Panc1 (cell line): Measurements from ENCODE around the gene GNG4. TPM values are rescaled to one million over a fixed set of nuclear protein-coding genes. Genes with fewer than 3 reads are reported as not detected.

ENCODE experiments used
- ATAC-seq: fragments of 200-7000 bp; cut with Tn5 transposase; 2 replicates; pipeline ENCODE4 v1.9.1; 2020; ENCODE audit warnings: mild to moderate bottlenecking, moderate library complexity
- BruUV-seq: library from RNA; stranded (reverse); fragments of 400-500 nt; replicated peaks from 2 replicates; lab custom pipeline; 2021; lab: Mats Ljungman, UMichigan
- CTCF ChIA-PET: fragments of 300-600 bp; sonication (Branson Sonifier 250); formaldehyde crosslinking; loops from one replicate; lab custom pipeline; 2022; ENCODE audit warnings: antibody characterized with exemption; lab: Charles Lee
- POLR2A ChIA-PET: fragments of 300-600 bp; sonication (Branson Sonifier 250); formaldehyde crosslinking; loops from one replicate; lab custom pipeline; 2022; ENCODE audit warnings: antibody characterized with exemption; lab: Charles Lee
- DNase-seq: peaks from one replicate; pipeline ENCODE4 v3.0.0-alpha.2; 2010; ENCODE audit warnings: low read depth, low spot score
- H3K27ac ChIP-seq: 2 replicates; pipeline ENCODE4 v1.5.1; 2011; ENCODE audit warnings: mild to moderate bottlenecking, low read length, inconsistent platforms
- H3K27me3 ChIP-seq: fragments of 200-500 bp; sonication (Bioruptor generic); 2 replicates; pipeline ENCODE4 v1.6.0; 2014; ENCODE audit warnings: low read length, inconsistent platforms; ENCODE audit not compliant: control insufficient read depth, insufficient read depth
- H3K36me3 ChIP-seq: fragments of 200-500 bp; sonication (Bioruptor generic); 2 replicates; pipeline ENCODE4 v1.5.1; 2014; ENCODE audit warnings: inconsistent platforms, mild to moderate bottlenecking, low read length, moderate library complexity; ENCODE audit not compliant: control insufficient read depth, insufficient read depth
- H3K4me1 ChIP-seq: 2 replicates; pipeline ENCODE4 v1.5.1; 2011; ENCODE audit warnings: inconsistent platforms, mild to moderate bottlenecking, low read length, moderate library complexity; ENCODE audit not compliant: control insufficient read depth, insufficient read depth
- H3K4me3 ChIP-seq, 2 experiments: 2 replicates each; pipeline ENCODE4 v1.5.1; 2011 to 2012; ENCODE audit warnings: low read depth in 2 of 2, low read length in 2 of 2, mild to moderate bottlenecking in 2 of 2, inconsistent platforms in 1 of 2, moderate library complexity in 1 of 2
- H3K9me3 ChIP-seq: fragments of 200-500 bp; sonication (Bioruptor generic); 2 replicates; pipeline ENCODE4 v1.5.1; 2014; ENCODE audit warnings: low read depth, mild to moderate bottlenecking, inconsistent platforms, low read length, moderate library complexity; ENCODE audit not compliant: control insufficient read depth, insufficient read depth
- POLR2AphosphoS5 ChIP-seq: IDR thresholded peaks from 2 replicates; pipeline ENCODE4 v1.6.1; 2012; ENCODE audit warnings: mild to moderate bottlenecking, low read depth, low read length, moderate library complexity
- REST ChIP-seq, 2 experiments: IDR thresholded peaks; 2 replicates each; pipeline ENCODE4 v1.6.1; 2011 to 2012; ENCODE audit warnings: low read depth in 2 of 2, control low read depth in 1 of 2, low read length in 1 of 2, mild to moderate bottlenecking in 1 of 2, moderate library complexity in 1 of 2; ENCODE audit not compliant: insufficient read depth in 1 of 2
- SIN3A ChIP-seq: IDR thresholded peaks from 2 replicates; pipeline ENCODE4 v1.6.1; 2012; ENCODE audit warnings: low read depth, mild to moderate bottlenecking, low read length, moderate library complexity, borderline replicate concordance; ENCODE audit not compliant: insufficient read depth
- TCF7L2 ChIP-seq: IDR thresholded peaks from 2 replicates; pipeline ENCODE4 v1.6.1; 2011; ENCODE audit warnings: mild to moderate bottlenecking, low read depth, low read length, inconsistent platforms
- in situ Hi-C: cut with HindIII; loops from 2 replicates; pipeline ENCODE4 v1.10.0; 2016; ENCODE audit warnings: low sequenced_read_pairs, low pct_unique_long_range_greater_than_20kb
- intact Hi-C: fragments of 100-400 bp; cut with micrococcal nuclease; formaldehyde crosslinking; loops from one replicate; pipeline ENCODE4 v1.10.0; 2022; ENCODE audit not compliant: unreplicated experiment
- total RNA-seq: library from RNA; stranded (reverse); gene quantifications from one replicate; pipeline ENCODE4 v1.2.1, GENCODE V29; 2021; ENCODE audit not compliant: unreplicated experiment
- TF ChIP-seq, protein P1 (sequence below): fragments of 450-650 bp; IDR thresholded peaks from 2 replicates; pipeline ENCODE4 v1.5.1; 2017; ENCODE audit warnings: mild to moderate bottlenecking

Gene GNG4
- total RNA-seq, 1 experiment from 2014 or later = 1.1 TPM

DNA sequence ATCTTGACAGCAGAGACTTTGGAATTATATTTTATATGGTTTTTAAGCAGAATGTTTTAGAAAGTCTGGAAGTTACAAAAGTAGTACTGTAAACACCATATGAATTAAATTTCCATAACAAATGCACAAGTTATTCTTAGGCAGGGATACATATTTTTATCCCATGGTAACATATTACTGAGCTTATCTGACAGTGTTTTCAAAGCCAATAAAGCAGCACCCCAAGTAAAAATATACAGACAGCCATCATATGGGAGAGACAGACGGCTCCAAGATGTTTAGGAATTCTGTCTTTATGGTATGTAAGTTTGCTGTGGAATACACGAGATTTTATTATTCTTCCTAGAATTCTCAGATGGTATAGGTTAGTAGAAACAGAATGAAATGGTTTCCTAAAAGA lies 12.0 kb upstream of the GNG4 start:
- no TSS peak for BruUV-seq
- intact Hi-C loops (no loop called here), in situ Hi-C loops (no loop called here)
- Histone ChIP-seq H3K4me1 (peaks cover 6% of the 10 kb centered on the region; the same call in 1 of the 2 replicates), H3K4me3 (no peak overlapping the region), H3K27me3 (no peaks in the 10 kb centered on the region), H3K27ac (no peak overlapping the region), H3K36me3 (peaks cover 24% of the 10 kb centered on the region), H3K9me3 (no peaks in the 10 kb centered on the region)
- ChIA-PET POLR2A (no interaction called here), CTCF (no interaction called here)
- DNase-seq (no peak), ATAC-seq (no peak)
- TF ChIP-seq REST (IDR thresholded peaks at IDR 0.05; ENCODE audit: insufficient read depth in 1 of 2, low read depth in 2 of 2, low read length in 1 of 2) = no peak

- ATAC-seq (no peak), DNase-seq (no peak)
- no peak overlapping the region for H3K4me3 ChIP-seq
- POLR2A ChIA-PET = interaction anchor here (0.7 kb wide), 1 partner anchor 91 kb away, joined by 8 read pairs; no protein-coding TSS in a partner anchor
- CTCF ChIA-PET = interaction anchor here (0.6 to 0.7 kb wide), 2 partner anchors 123 to 125 kb away, joined by 3 to 4 read pairs; no protein-coding TSS in a partner anchor
- TF ChIP-seq TCF7L2 = no peak
- TF ChIP-seq, protein P1, sequence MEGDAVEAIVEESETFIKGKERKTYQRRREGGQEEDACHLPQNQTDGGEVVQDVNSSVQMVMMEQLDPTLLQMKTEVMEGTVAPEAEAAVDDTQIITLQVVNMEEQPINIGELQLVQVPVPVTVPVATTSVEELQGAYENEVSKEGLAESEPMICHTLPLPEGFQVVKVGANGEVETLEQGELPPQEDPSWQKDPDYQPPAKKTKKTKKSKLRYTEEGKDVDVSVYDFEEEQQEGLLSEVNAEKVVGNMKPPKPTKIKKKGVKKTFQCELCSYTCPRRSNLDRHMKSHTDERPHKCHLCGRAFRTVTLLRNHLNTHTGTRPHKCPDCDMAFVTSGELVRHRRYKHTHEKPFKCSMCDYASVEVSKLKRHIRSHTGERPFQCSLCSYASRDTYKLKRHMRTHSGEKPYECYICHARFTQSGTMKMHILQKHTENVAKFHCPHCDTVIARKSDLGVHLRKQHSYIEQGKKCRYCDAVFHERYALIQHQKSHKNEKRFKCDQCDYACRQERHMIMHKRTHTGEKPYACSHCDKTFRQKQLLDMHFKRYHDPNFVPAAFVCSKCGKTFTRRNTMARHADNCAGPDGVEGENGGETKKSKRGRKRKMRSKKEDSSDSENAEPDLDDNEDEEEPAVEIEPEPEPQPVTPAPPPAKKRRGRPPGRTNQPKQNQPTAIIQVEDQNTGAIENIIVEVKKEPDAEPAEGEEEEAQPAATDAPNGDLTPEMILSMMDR = no peak
- TF ChIP-seq REST (IDR thresholded peaks at IDR 0.05; ENCODE audit: insufficient read depth in 1 of 2, low read depth in 2 of 2, low read length in 1 of 2) = no peak
- no peak for TF ChIP-seq POLR2AphosphoS5
- TF ChIP-seq SIN3A = no peak
- H3K4me1 ChIP-seq = peaks cover 6% of the 10 kb centered on the region; the same call in 1 of the 2 replicates
- no peak overlapping the region for H3K27ac ChIP-seq
- intact Hi-C loops (no loop called here), in situ Hi-C loops (no loop called here)
- no TSS peak for BruUV-seq
- H3K27me3 ChIP-seq = no peaks in the 10 kb centered on the region
- H3K9me3 ChIP-seq = no peaks in the 10 kb centered on the region
- peaks cover 22% of the 10 kb centered on the region for H3K36me3 ChIP-seq
Observed at GRCh38 chr1:235659186-235659771, 9.7 kb upstream of the GNG4 start.
